WI38 (cell line): Measurements from ENCODE around the gene CHSY1.

Source experiments
- H3K4me3 ChIP-seq: 2 replicates; pipeline ENCODE4 v1.5.1; 2011; ENCODE audit warnings: low read depth, mild to moderate bottlenecking, control low read depth, low read length
- TF ChIP-seq, protein P1 (sequence below): IDR thresholded peaks from 2 replicates; pipeline ENCODE4 v1.5.1; 2012; ENCODE audit warnings: low read depth, mild to moderate bottlenecking, control low read depth, low read length

The CHSY1 gene

DNA sequence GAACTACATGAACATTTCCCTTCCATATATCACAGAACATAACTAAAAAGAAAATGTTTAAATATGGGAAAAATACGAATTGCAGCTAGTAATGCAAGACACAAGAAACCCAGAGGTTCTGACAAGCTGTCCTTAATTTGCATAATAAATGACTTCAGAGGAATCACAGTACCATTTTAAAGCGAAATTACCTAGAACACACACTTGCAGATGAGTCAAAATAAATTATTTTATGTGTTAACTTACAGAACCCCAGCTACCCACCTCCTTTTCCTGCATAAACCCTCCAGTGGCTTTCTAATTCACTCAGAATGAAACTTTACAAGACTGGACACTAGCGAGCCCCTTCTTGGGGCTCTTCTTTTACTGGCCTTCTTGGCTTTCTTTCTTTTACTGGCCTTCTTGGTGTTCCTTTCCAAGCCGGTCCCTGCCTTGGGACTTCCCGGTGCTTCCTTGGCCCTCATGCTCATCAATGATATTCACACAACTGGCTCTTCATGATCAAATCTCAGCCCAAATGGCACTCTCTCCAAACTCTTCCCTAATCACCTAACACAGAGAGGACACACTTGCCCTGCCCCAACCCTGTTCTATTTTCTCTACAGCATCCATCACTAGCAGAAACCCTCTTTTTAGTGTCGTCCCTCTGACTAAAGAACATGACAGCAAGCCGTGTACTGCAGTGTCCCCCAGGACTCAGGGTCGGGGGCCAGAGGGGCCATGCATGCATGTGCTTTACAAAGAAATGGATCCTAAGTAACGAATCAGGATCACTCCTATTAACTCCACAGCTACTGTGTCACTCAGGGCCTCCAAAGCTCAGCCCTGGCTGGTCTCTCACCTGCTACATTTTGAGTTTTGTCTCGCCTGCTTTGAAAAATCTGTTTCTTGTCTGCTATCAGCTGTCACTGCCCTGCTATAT, 4.8 kb downstream of the CHSY1 start:
- TF ChIP-seq, protein P1, sequence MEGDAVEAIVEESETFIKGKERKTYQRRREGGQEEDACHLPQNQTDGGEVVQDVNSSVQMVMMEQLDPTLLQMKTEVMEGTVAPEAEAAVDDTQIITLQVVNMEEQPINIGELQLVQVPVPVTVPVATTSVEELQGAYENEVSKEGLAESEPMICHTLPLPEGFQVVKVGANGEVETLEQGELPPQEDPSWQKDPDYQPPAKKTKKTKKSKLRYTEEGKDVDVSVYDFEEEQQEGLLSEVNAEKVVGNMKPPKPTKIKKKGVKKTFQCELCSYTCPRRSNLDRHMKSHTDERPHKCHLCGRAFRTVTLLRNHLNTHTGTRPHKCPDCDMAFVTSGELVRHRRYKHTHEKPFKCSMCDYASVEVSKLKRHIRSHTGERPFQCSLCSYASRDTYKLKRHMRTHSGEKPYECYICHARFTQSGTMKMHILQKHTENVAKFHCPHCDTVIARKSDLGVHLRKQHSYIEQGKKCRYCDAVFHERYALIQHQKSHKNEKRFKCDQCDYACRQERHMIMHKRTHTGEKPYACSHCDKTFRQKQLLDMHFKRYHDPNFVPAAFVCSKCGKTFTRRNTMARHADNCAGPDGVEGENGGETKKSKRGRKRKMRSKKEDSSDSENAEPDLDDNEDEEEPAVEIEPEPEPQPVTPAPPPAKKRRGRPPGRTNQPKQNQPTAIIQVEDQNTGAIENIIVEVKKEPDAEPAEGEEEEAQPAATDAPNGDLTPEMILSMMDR: no peak
- no peak overlapping the region for H3K4me3 ChIP-seq

DNA sequence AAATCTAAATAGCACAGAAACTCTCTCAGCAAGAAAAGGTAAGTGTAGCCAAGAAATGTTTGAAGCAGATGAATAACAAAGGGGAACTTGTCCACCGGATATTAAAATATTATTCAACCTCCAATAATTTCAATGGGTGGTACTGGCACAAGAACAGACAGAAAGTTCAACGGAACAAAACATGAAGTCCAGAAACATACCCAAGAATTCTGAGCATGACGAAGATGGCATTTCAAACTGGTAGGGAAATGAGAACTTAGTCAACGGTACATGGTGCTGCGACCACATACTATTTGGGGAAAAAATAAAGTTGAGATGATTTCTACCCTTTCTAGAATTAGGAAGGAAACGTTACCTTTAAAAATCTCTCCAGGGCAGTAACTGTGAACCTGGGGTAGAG, 5.5 kb downstream of the CHSY1 start:
- TF ChIP-seq, protein P1: no peak
- H3K4me3 ChIP-seq: no peak overlapping the region

DNA sequence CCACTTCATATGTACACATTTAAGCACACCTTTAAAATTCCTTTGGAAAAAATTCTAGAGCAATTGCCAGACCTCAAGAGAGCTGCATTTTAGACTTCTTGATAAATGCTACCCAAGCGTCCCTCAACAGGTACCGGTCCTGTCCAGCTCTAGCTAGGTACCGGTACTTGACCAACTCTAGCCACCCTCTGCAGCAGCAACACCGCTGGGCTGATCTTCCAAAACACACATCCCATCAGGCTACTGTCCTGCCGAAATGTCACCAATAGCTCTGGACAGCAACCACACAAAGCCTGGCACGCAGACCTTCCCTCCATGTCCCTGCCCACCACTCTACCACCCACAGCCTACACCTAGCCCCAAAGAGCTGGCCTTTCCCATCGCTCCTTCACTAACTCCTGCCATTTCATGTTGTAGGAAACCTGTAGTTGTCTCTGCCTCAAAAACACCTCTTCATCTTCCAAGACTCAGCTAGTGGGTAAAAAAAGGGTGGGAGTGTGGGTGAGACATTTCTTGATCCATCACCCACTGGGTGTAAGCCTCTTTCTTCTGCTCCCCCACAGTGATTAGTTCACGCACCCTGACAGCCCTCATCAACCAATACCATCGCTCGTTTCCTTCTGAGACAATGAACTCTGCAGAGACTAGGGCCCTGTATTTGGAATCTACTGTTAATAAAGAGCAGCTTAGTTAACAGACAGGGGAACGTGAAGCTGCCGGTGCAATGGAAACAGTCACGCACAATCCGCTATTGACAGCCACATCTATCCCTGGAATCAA, 6.8 kb downstream of the CHSY1 start:
- TF ChIP-seq, protein P1: no peak
- H3K4me3 ChIP-seq: no peak overlapping the region

DNA sequence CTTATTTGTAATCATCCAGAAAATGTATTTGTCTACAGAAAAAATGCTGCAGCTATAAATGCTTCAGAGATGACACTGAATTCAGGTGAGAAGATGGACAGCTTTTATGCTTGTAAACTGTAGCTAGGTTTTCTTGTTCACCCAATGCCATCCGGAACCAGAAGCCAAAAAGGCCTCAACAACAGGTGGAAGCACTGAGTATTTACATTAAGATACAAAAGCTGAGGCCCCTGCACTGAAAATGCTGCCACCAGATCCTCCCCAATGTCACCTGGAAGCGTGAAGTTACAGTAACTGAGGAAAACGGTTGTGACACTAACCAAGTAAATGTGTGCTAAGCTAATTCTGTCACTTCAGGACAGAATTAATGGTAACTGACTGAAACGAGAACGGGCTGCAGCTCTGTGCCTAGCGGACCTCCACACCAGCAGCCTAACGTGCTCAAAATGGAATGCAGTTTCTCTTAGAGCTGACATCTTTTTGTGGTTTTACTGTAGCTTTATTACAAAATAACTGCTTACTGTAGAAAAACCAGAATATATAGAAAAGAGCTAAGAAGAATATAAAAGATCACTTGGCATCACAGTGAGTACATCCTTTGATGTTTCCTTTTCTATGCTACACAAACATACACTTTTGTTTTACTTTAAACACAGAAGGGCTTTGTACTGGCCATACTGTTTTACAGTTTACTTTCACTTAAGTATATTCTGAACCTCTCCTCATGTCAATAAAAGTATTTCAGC, 7.6 kb downstream of the CHSY1 start:
- TF ChIP-seq, protein P1: no peak
- no peak overlapping the region for H3K4me3 ChIP-seq

DNA sequence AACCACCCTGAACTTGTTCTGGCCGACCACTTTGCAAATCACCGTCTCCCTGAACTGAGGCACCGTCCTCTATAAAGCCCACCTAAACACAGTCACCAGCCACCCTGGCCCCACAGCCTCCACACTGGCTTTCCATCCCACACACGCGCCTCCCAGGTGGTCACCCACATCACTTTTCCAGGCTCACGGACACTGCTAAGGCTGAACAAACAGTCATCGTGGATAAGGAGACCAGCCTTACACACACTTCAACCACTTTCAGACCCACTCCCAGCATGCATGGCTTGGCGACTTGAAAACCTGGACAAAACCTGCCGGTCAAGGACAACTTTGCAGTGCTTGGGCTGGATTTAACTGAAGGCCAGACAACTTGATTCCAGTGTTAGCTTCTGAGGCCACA, 8.4 kb downstream of the CHSY1 start:
- no peak overlapping the region for H3K4me3 ChIP-seq
- TF ChIP-seq, protein P1: no peak

DNA sequence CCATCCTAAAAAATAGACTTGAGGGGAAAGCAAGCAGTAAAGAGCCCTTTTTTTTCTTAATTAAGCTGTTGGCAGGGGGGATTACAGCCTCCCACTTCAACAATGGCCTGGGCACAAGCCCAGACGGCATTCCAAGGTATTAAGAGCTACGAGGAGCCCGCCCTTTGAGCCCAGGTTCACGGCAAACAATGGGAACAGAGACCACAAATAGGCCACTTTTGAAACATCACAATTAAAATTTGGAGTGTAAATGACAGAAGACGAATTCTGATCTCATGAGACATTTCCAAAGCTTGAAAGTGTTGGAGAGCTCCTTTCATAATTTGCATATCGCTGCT, 8.9 kb downstream of the CHSY1 start:
- TF ChIP-seq, protein P1: no peak
- H3K4me3 ChIP-seq: no peak overlapping the region
